Immature natural killer cell (primary cell): ENCODE data around the gene PAM. TPM values are rescaled to one million over a fixed set of nuclear protein-coding genes. Genes with fewer than 3 reads are reported as not detected.

ENCODE experiments used
- DNase-seq, 3 donors: peaks; one replicate each; pipeline ENCODE4 v3.0.0; 2022; ENCODE audit warnings: mixed read lengths in 1 of 3
- H3K27ac Mint-ChIP-seq, 6 donors: one replicate each; pipeline ENCODE4 v1.8.0; 2020; ENCODE audit warnings: mixed read lengths in 6 of 6, mild to moderate bottlenecking in 5 of 6, inconsistent platforms in 4 of 6, moderate library complexity in 3 of 6
- H3K27me3 Mint-ChIP-seq, 3 donors: one replicate each; pipeline ENCODE4 v1.8.0; 2020 to 2021; ENCODE audit warnings: low read depth in 3 of 3, mild to moderate bottlenecking in 3 of 3, mixed read lengths in 3 of 3, moderate library complexity in 3 of 3, inconsistent platforms in 1 of 3
- H3K36me3 Mint-ChIP-seq, 3 donors: one replicate each; pipeline ENCODE4 v1.8.0; 2020; ENCODE audit warnings: mixed read lengths in 3 of 3, inconsistent platforms in 2 of 3, mild to moderate bottlenecking in 2 of 3
- H3K4me1 Mint-ChIP-seq, 2 donors: one replicate each; pipeline ENCODE4 v1.8.0; 2020; ENCODE audit warnings: inconsistent platforms in 2 of 2, mild to moderate bottlenecking in 2 of 2, mixed read lengths in 2 of 2, moderate library complexity in 1 of 2
- H3K4me3 Mint-ChIP-seq, 5 donors: one replicate each; pipeline ENCODE4 v1.8.0; 2020; ENCODE audit warnings: mild to moderate bottlenecking in 5 of 5, mixed read lengths in 5 of 5, inconsistent platforms in 3 of 5, moderate library complexity in 3 of 5
- H3K9me3 Mint-ChIP-seq, 6 donors: one replicate each; pipeline ENCODE4 v1.8.0; 2020; ENCODE audit warnings: mild to moderate bottlenecking in 6 of 6, mixed read lengths in 6 of 6, inconsistent platforms in 4 of 6, moderate library complexity in 3 of 6
- polyA plus RNA-seq, 3 donors: library from polyadenylated mRNA; unstranded; fragments of 300-500 nt; fragmentation: Illumina TruSeq; gene quantifications; one replicate each; pipeline ENCODE4 v1.2.3, GENCODE V29; 2021

Gene PAM
- polyA plus RNA-seq, 3 donors from 2014 or later, result 55.2 to 96.2 (median 95.6) TPM

- Mint-ChIP-seq H3K27ac (peak overlapping the region in 3 of 6 donors; percentile 4 to 30 (median 12)), H3K4me3 (peak overlapping the region in 1 of 5 donors; percentile 8)
These were observed 60.6 kb downstream of the PAM start for GRCh38 chr5:102815540-102816332.

GRCh38 chr5:102818345-102818744, 63.2 kb downstream of the PAM start:
- peaks cover 0 to 1% (median 0%) of the 10 kb centered on the region in 3 donors for H3K27me3 Mint-ChIP-seq
- no peak overlapping the region for H3K27ac Mint-ChIP-seq
- DNase-seq, result no peak
- no peak overlapping the region for H3K4me3 Mint-ChIP-seq
- H3K4me1 Mint-ChIP-seq, result peaks cover 21 to 29% of the 10 kb centered on the region in 2 donors
- no peaks in the 10 kb centered on the region for H3K9me3 Mint-ChIP-seq
- H3K36me3 Mint-ChIP-seq, result peaks cover 0 to 6% (median 4%) of the 10 kb centered on the region in 3 donors

More at GRCh38 chr5:102815540-102816332, 60.6 kb downstream of the PAM start:
- Mint-ChIP-seq H3K36me3 (no peaks in the 10 kb centered on the region), H3K4me1 (peaks cover 21 to 25% of the 10 kb centered on the region in 2 donors), H3K27me3 (peaks cover 0 to 1% (median 0%) of the 10 kb centered on the region in 3 donors), H3K9me3 (no peaks in the 10 kb centered on the region)
- no peak for DNase-seq

- Mint-ChIP-seq H3K4me3 (no peak overlapping the region), H3K36me3 (peaks cover 0 to 6% (median 4%) of the 10 kb centered on the region in 3 donors), H3K27me3 (peaks cover 0 to 1% (median 0%) of the 10 kb centered on the region in 3 donors), H3K9me3 (no peaks in the 10 kb centered on the region), H3K4me1 (peaks cover 21 to 29% of the 10 kb centered on the region in 2 donors), H3K27ac (no peak overlapping the region)
- no peak for DNase-seq
These were observed 63.8 kb downstream of the PAM start for GRCh38 chr5:102818934-102819333.

GRCh38 chr5:102819634-102820033, 64.5 kb downstream of the PAM start:
- Mint-ChIP-seq H3K4me3 (no peak overlapping the region), H3K27ac (no peak overlapping the region), H3K36me3 (peaks cover 0 to 6% (median 4%) of the 10 kb centered on the region in 3 donors), H3K4me1 (peaks cover 21 to 28% of the 10 kb centered on the region in 2 donors), H3K27me3 (peaks cover 0 to 1% (median 0%) of the 10 kb centered on the region in 3 donors), H3K9me3 (no peaks in the 10 kb centered on the region)
- no peak for DNase-seq

GRCh38 chr5:102823441-102823874, 68.4 kb downstream of the PAM start:
- H3K36me3 Mint-ChIP-seq, result peaks cover 0 to 6% (median 4%) of the 10 kb centered on the region in 3 donors
- no peaks in the 10 kb centered on the region for H3K27me3 Mint-ChIP-seq
- no peak for DNase-seq
- no peak overlapping the region for H3K4me3 Mint-ChIP-seq
- peaks cover 5 to 16% of the 10 kb centered on the region in 2 donors for H3K4me1 Mint-ChIP-seq
- no peaks in the 10 kb centered on the region for H3K9me3 Mint-ChIP-seq
- no peak overlapping the region for H3K27ac Mint-ChIP-seq

GRCh38 chr5:102826629-102827028, 71.5 kb downstream of the PAM start:
- Mint-ChIP-seq H3K27ac (no peak overlapping the region), H3K36me3 (no peaks in the 10 kb centered on the region), H3K4me1 (peaks cover 11 to 29% of the 10 kb centered on the region in 2 donors), H3K27me3 (no peaks in the 10 kb centered on the region), H3K9me3 (no peaks in the 10 kb centered on the region), H3K4me3 (no peak overlapping the region)
- no peak for DNase-seq

- no peaks in the 10 kb centered on the region for H3K9me3 Mint-ChIP-seq
These were observed 75.1 kb downstream of the PAM start for GRCh38 chr5:102830241-102830640.

GRCh38 chr5:102832445-102832844, 77.3 kb downstream of the PAM start:
- H3K9me3 Mint-ChIP-seq, result no peaks in the 10 kb centered on the region
- H3K27ac Mint-ChIP-seq, result peak overlapping the region in 3 of 6 donors; percentile 33 to 67 (median 54)
- peaks cover 53 to 71% of the 10 kb centered on the region in 2 donors for H3K4me1 Mint-ChIP-seq
- no peaks in the 10 kb centered on the region for H3K36me3 Mint-ChIP-seq
- peak overlapping the region in 2 of 5 donors; percentile 12 to 34 for H3K4me3 Mint-ChIP-seq
- peaks cover 0 to 5% (median 3%) of the 10 kb centered on the region in 3 donors for H3K27me3 Mint-ChIP-seq
- DNase-seq, result no peak

More at GRCh38 chr5:102830241-102830640, 75.1 kb downstream of the PAM start:
- no peak for DNase-seq
- Mint-ChIP-seq H3K27ac (peak overlapping the region in 1 of 6 donors; percentile 17), H3K36me3 (no peaks in the 10 kb centered on the region), H3K4me3 (no peak overlapping the region), H3K27me3 (no peaks in the 10 kb centered on the region), H3K4me1 (peaks cover 38 to 60% of the 10 kb centered on the region in 2 donors)

- Mint-ChIP-seq H3K4me1 (peaks cover 55 to 73% of the 10 kb centered on the region in 2 donors), H3K9me3 (no peaks in the 10 kb centered on the region), H3K27ac (peak overlapping the region in 3 of 6 donors; percentile 54 to 70 (median 67)), H3K4me3 (peak overlapping the region in 1 of 5 donors; percentile 16), H3K36me3 (no peaks in the 10 kb centered on the region), H3K27me3 (peaks cover 0 to 5% (median 3%) of the 10 kb centered on the region in 3 donors)
- no peak for DNase-seq
These were observed 78.0 kb downstream of the PAM start for GRCh38 chr5:102833146-102833545.

- H3K27me3 Mint-ChIP-seq, result peaks cover 0 to 5% (median 3%) of the 10 kb centered on the region in 3 donors
- peaks cover 0 to 4% (median 0%) of the 10 kb centered on the region in 3 donors for H3K36me3 Mint-ChIP-seq
- H3K9me3 Mint-ChIP-seq, result no peaks in the 10 kb centered on the region
- H3K4me1 Mint-ChIP-seq, result peaks cover 55 to 73% of the 10 kb centered on the region in 2 donors
- peak overlapping the region; percentile 1 to 37 (median 18) for H3K4me3 Mint-ChIP-seq
- peak overlapping the region in 5 of 6 donors; percentile 2 to 81 (median 51) for H3K27ac Mint-ChIP-seq
- no peak for DNase-seq
These were observed 79.4 kb downstream of the PAM start for GRCh38 chr5:102834438-102834964.

GRCh38 chr5:102835717-102836116, 80.6 kb downstream of the PAM start:
- peaks cover 50 to 67% of the 10 kb centered on the region in 2 donors for H3K4me1 Mint-ChIP-seq
- DNase-seq, result no peak
- H3K9me3 Mint-ChIP-seq, result peaks cover 0 to 2% (median 0%) of the 10 kb centered on the region in 6 donors
- peak overlapping the region; percentile 54 to 66 (median 58) for H3K4me3 Mint-ChIP-seq
- H3K27ac Mint-ChIP-seq, result peak overlapping the region in 4 of 6 donors; percentile 23 to 84 (median 56)
- H3K27me3 Mint-ChIP-seq, result peaks cover 0 to 5% (median 3%) of the 10 kb centered on the region in 3 donors
- peaks cover 0 to 4% (median 0%) of the 10 kb centered on the region in 3 donors for H3K36me3 Mint-ChIP-seq

- H3K4me3 Mint-ChIP-seq, result no peak overlapping the region
- H3K36me3 Mint-ChIP-seq, result peaks cover 0 to 4% (median 0%) of the 10 kb centered on the region in 3 donors
- H3K9me3 Mint-ChIP-seq, result peaks cover 0 to 2% (median 0%) of the 10 kb centered on the region in 6 donors
- H3K27me3 Mint-ChIP-seq, result peaks cover 0 to 5% (median 3%) of the 10 kb centered on the region in 3 donors
- no peak for DNase-seq
- no peak overlapping the region for H3K27ac Mint-ChIP-seq
- H3K4me1 Mint-ChIP-seq, result peaks cover 32 to 44% of the 10 kb centered on the region in 2 donors
These were observed 85.9 kb downstream of the PAM start for GRCh38 chr5:102841021-102841420.

- Mint-ChIP-seq H3K36me3 (peaks cover 3 to 17% (median 3%) of the 10 kb centered on the region in 3 donors), H3K27me3 (no peaks in the 10 kb centered on the region), H3K4me3 (no peak overlapping the region), H3K9me3 (peaks cover 0 to 2% (median 0%) of the 10 kb centered on the region in 6 donors), H3K27ac (no peak overlapping the region), H3K4me1 (peaks cover 21 to 36% of the 10 kb centered on the region in 2 donors)
- DNase-seq, result no peak
These were observed 88.9 kb downstream of the PAM start for GRCh38 chr5:102843997-102844396.

- peaks cover 21 to 36% of the 10 kb centered on the region in 2 donors for H3K4me1 Mint-ChIP-seq
- peaks cover 0 to 2% (median 0%) of the 10 kb centered on the region in 6 donors for H3K9me3 Mint-ChIP-seq
- H3K36me3 Mint-ChIP-seq, result peaks cover 3 to 18% (median 3%) of the 10 kb centered on the region in 3 donors
- no peak for DNase-seq
- H3K27me3 Mint-ChIP-seq, result no peaks in the 10 kb centered on the region
- H3K4me3 Mint-ChIP-seq, result no peak overlapping the region
- H3K27ac Mint-ChIP-seq, result peak overlapping the region in 5 of 6 donors; percentile 3 to 81 (median 70)
These were observed 89.9 kb downstream of the PAM start for GRCh38 chr5:102845041-102845440.
